ENCODE measurements around the gene ALDOC.
A peak's percentile ranks its signal among the peaks of the same experiment; 100 is the strongest.

Gene ALDOC

GRCh38 chr17:28530250-28530649 is 46.4 kb downstream of the ALDOC start:
- DNase-seq: no peak

GRCh38 chr17:28529013-28529400 is 47.7 kb downstream of the ALDOC start:
- no peak for DNase-seq

- DNase-seq: peak; percentile 28
These were observed 48.2 kb downstream of the ALDOC start for GRCh38 chr17:28528327-28529012.

GRCh38 chr17:28527859-28528258 is 48.8 kb downstream of the ALDOC start:
- no peak for DNase-seq

- no peak for DNase-seq
These were observed 49.5 kb downstream of the ALDOC start for GRCh38 chr17:28527181-28527681.

- DNase-seq: no peak
These were observed 50.3 kb downstream of the ALDOC start for GRCh38 chr17:28526381-28526780.

GRCh38 chr17:28524476-28525424 is 51.9 kb downstream of the ALDOC start:
- DNase-seq: no peak

- no peak for DNase-seq
These were observed 52.8 kb downstream of the ALDOC start for GRCh38 chr17:28523876-28524275.

- no peak for DNase-seq
These were observed 53.5 kb downstream of the ALDOC start for GRCh38 chr17:28523186-28523585.
